ENCODE data around the gene TSPAN11.

- no peak for TF ChIP-seq CTCF (IDR thresholded peaks at IDR 0.05; ENCODE audit: insufficient read depth, low read depth, low read length)
- TF ChIP-seq EZH2 (IDR thresholded peaks at IDR 0.05; ENCODE audit: insufficient read depth, low read length), result no peak
These were observed 49.7 kb downstream of the TSPAN11 start for GRCh38 chr12:30976206-30976605.

Data from astrocyte (in vitro differentiated cells and primary cell).